ENCODE measurements around the gene ADARB1. TPM values are rescaled to one million over a fixed set of nuclear protein-coding genes. Genes with fewer than 3 reads are reported as not detected.

ADARB1 gene
- total and polyA plus RNA-seq, 2 of the 8 experiments (the other 6 are each of a cell fraction or from before 2014, with no cell fraction given) = 4.7 to 14.9 TPM

DNA sequence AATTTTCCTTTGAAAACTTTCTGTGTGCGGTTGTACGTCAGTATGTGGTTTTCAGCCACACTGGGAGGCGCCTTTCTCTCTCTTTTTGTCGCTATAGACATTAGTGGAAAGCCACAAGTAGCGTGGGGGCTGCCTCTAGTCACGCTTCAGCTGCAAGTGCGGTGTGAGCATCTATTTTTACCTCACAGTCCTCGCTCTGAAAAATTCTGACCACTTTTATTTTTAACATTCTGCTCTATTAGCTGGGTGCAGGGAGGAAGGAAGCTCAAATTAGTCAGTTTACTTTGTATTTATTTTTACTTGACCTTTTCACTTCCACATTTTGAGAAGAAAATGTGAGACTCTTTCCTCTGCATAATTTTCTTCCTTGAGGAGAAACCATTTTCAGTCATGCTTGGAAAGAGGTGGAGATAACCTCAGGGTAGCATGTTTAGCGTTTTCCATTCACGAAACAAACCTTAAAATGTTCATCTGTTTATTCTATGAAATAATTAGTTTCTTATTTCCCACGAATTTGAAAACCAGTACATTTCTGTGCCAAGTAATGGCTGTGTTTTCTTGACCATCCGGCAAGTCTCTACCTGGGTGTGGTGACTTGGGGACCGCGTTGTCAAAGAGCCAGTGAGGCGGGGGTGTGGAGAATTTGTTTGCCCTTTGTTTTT, 35.6 kb downstream of the ADARB1 start (continued):
- no peak for TF ChIP-seq SP4 (IDR thresholded peaks at IDR 0.05; ENCODE audit: low read length)
- TF ChIP-seq, protein P1, sequence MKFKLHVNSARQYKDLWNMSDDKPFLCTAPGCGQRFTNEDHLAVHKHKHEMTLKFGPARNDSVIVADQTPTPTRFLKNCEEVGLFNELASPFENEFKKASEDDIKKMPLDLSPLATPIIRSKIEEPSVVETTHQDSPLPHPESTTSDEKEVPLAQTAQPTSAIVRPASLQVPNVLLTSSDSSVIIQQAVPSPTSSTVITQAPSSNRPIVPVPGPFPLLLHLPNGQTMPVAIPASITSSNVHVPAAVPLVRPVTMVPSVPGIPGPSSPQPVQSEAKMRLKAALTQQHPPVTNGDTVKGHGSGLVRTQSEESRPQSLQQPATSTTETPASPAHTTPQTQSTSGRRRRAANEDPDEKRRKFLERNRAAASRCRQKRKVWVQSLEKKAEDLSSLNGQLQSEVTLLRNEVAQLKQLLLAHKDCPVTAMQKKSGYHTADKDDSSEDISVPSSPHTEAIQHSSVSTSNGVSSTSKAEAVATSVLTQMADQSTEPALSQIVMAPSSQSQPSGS (IDR thresholded peaks at IDR 0.05; ENCODE audit: low read length) = no peak

Data from H1 (cell line).